Tibial artery (tissue), 4 donors: ENCODE measurements around the gene BCR.
A peak's percentile ranks its signal among the peaks of the same experiment; 100 is the strongest.

ENCODE experiments used
- DNase-seq, 2 donors: peaks; one replicate each; pipeline ENCODE4 v3.0.0-alpha.2; 2019
- H3K27ac ChIP-seq, 2 donors: fragments of 200-600 bp; sonication (generic) in 1 of 2; 1 replicate in 1 of 2; 2 replicates in 1 of 2; pipeline ENCODE4 v1.5.1; 2018 to 2019; ENCODE audit warnings: mild to moderate bottlenecking in 1 of 2
- H3K27me3 ChIP-seq, 2 donors: fragments of 200-600 bp; sonication (generic) in 1 of 2; one replicate each; pipeline versions ENCODE4 v1.5.1 to v1.6.0; 2016 to 2019
- H3K36me3 ChIP-seq, 3 donors: fragments of 200-600 bp; sonication (generic) in 2 of 3; one replicate each; pipeline ENCODE4 v1.5.1; 2016 to 2019; ENCODE audit warnings: mild to moderate bottlenecking in 2 of 3
- H3K4me1 ChIP-seq, 4 donors: fragments of 200-600 bp; sonication (generic) in 2 of 4; 1 replicate in 3 of 4; 2 replicates in 1 of 4; pipeline ENCODE4 v1.5.1; 2016 to 2019
- H3K4me3 ChIP-seq, 2 donors: fragments of 200-600 bp; sonication (generic) in 1 of 2; 1 replicate in 1 of 2; 2 replicates in 1 of 2; pipeline ENCODE4 v1.5.1; 2018 to 2019; ENCODE audit warnings: mild to moderate bottlenecking in 2 of 2
- H3K9me3 ChIP-seq, 3 donors: fragments of 200-600 bp; sonication (generic) in 1 of 3; one replicate each; pipeline ENCODE4 v1.5.1; 2016 to 2019
- CTCF ChIP-seq, 2 experiments: fragments of 200-600 bp in 1 of 2; fragments of 450-650 bp in 1 of 2; IDR thresholded peaks; one replicate each; pipeline ENCODE4 v1.5.1; 2017 to 2019; ENCODE audit warnings: antibody characterized with exemption in 2 of 2, mild to moderate bottlenecking in 1 of 2, moderate library complexity in 1 of 2
- intact Hi-C: fragments of 100-400 bp; cut with DNase I; formaldehyde crosslinking; loops from one replicate; pipeline ENCODE4 v1.15.0; 2023; ENCODE audit warnings: low total_unique reads

Gene BCR

GRCh38 chr22:23255506-23256170 lies 75.3 kb downstream of the BCR start:
- H3K4me1 ChIP-seq = peaks cover 0 to 57% (median 36%) of the 10 kb centered on the region in 4 donors
- DNase-seq = no peak
- intact Hi-C loops = no loop called here
- H3K9me3 ChIP-seq = no peaks in the 10 kb centered on the region
- H3K27ac ChIP-seq = peak overlapping the region; percentile 81 to 88
- no peak for TF ChIP-seq CTCF (IDR thresholded peaks at IDR 0.05)
- peaks cover 4 to 27% (median 18%) of the 10 kb centered on the region in 3 donors for H3K36me3 ChIP-seq
- H3K4me3 ChIP-seq = no peak overlapping the region
- H3K27me3 ChIP-seq = no peaks in the 10 kb centered on the region

GRCh38 chr22:23256171-23256932 lies 76.0 kb downstream of the BCR start:
- H3K27me3 ChIP-seq = no peaks in the 10 kb centered on the region
- no peak for DNase-seq
- intact Hi-C loops = no loop called here

GRCh38 chr22:23256986-23257888 lies 76.9 kb downstream of the BCR start:
- Histone ChIP-seq H3K27ac (peak overlapping the region; percentile 81 to 88), H3K4me1 (peaks cover 0 to 45% (median 35%) of the 10 kb centered on the region in 4 donors), H3K4me3 (peak overlapping the region in 1 of 2 donors; percentile 3), H3K9me3 (no peaks in the 10 kb centered on the region), H3K27me3 (no peaks in the 10 kb centered on the region), H3K36me3 (peaks cover 17 to 43% (median 33%) of the 10 kb centered on the region in 3 donors)
- peak; percentile 85 to 93 for DNase-seq
- TF ChIP-seq CTCF (IDR thresholded peaks at IDR 0.05) = peak in 1 of 2 experiments; percentile 4
- intact Hi-C loops = no loop called here

More at GRCh38 chr22:23256171-23256932, 76.0 kb downstream of the BCR start:
- no peak for TF ChIP-seq CTCF (IDR thresholded peaks at IDR 0.05)
- H3K27ac ChIP-seq = peak overlapping the region; percentile 81 to 88
- H3K9me3 ChIP-seq = no peaks in the 10 kb centered on the region
- peaks cover 0 to 54% (median 36%) of the 10 kb centered on the region in 4 donors for H3K4me1 ChIP-seq
- H3K36me3 ChIP-seq = peaks cover 8 to 35% (median 24%) of the 10 kb centered on the region in 3 donors
- H3K4me3 ChIP-seq = no peak overlapping the region

- Histone ChIP-seq H3K4me3 (no peak overlapping the region), H3K9me3 (no peaks in the 10 kb centered on the region), H3K4me1 (peaks cover 0 to 45% (median 35%) of the 10 kb centered on the region in 4 donors), H3K27me3 (no peaks in the 10 kb centered on the region), H3K36me3 (peaks cover 20 to 51% (median 37%) of the 10 kb centered on the region in 3 donors), H3K27ac (peak overlapping the region; percentile 81 to 88)
- DNase-seq = no peak
- intact Hi-C loops = no loop called here
- no peak for TF ChIP-seq CTCF (IDR thresholded peaks at IDR 0.05)
Observed at GRCh38 chr22:23257889-23258825, 77.8 kb downstream of the BCR start.
